ENCODE measurements around the gene CASP4. TPM values are rescaled to one million over a fixed set of nuclear protein-coding genes. Genes with fewer than 3 reads are reported as not detected.
A peak's percentile ranks its signal among the peaks of the same experiment; 100 is the strongest.

Gene CASP4
- total and polyA plus RNA-seq, 9 of the 15 experiments (the other 6 are each of a cell fraction or from before 2014, with no cell fraction given): 0.15 to 0.42 (median 0.27) TPM; not detected in 1

GRCh38 chr11:104968355-104968855 is at the start of gene CASP4 (continued):
- TF ChIP-seq XRCC5 (IDR thresholded peaks at IDR 0.05; ENCODE audit: low read depth, low read length): no peak
- TF ChIP-seq E4F1 (CRISPR knock-in tag; IDR thresholded peaks at IDR 0.05; ENCODE audit: borderline replicate concordance): no peak
- TF ChIP-seq ZKSCAN1 (IDR thresholded peaks at IDR 0.05; ENCODE audit: low read depth, low read length): no peak
- TF ChIP-seq USF2 (CRISPR knock-in tag; IDR thresholded peaks at IDR 0.05): no peak
- no peak for TF ChIP-seq PBX2 (CRISPR knock-in tag; IDR thresholded peaks at IDR 0.05; ENCODE audit: low read depth)
- 0 out of 2 replicates have a peak, but pooled peaks have one; percentile 9 for TF ChIP-seq PBX2 (tag; conservative IDR thresholded peaks at IDR 0.05; ENCODE audit: low read depth)
- no peak for TF ChIP-seq ATF3 (IDR thresholded peaks at IDR 0.05)
- no peak for TF ChIP-seq ATF3 (CRISPR knock-in tag; conservative IDR thresholded peaks at IDR 0.05)
- no peak for TF ChIP-seq CBX5 (IDR thresholded peaks at IDR 0.05; ENCODE audit: borderline replicate concordance, low read depth)
- no peak for TF ChIP-seq JUN (IDR thresholded peaks at IDR 0.05; ENCODE audit: borderline replicate concordance, low read depth, low read length)
- no peak for TF ChIP-seq JUN (CRISPR knock-in tag; IDR thresholded peaks at IDR 0.05; ENCODE audit: borderline replicate concordance)
- no peak for TF ChIP-seq XRCC4 (IDR thresholded peaks at IDR 0.05; ENCODE audit: extremely low read depth, insufficient read depth, insufficient read length)
- TF ChIP-seq ZKSCAN8 (CRISPR knock-in tag; IDR thresholded peaks at IDR 0.05): no peak
- TF ChIP-seq ZNF41 (CRISPR knock-in tag; conservative IDR thresholded peaks at IDR 0.05): no peak

Data from K562 (cell line).